Esophagus squamous epithelium (tissue), 5 donors: ENCODE data around the gene UBR3. TPM values are rescaled to one million over a fixed set of nuclear protein-coding genes. Genes with fewer than 3 reads are reported as not detected.

ENCODE experiments used
- DNase-seq: peaks from one replicate; lab custom pipeline; 2025; lab: John Stamatoyannopoulos, UW
- H3K27ac ChIP-seq, 4 donors: fragments of 200-600 bp; sonication (generic); one replicate each; pipeline ENCODE4 v1.5.1; 2016 to 2019; ENCODE audit warnings: mild to moderate bottlenecking in 1 of 4
- H3K27me3 ChIP-seq, 4 donors: fragments of 200-600 bp; sonication (generic); 1 replicate in 3 of 4; 2 replicates in 1 of 4; pipeline versions ENCODE4 v1.5.1 to v1.6.0; 2017 to 2021; ENCODE audit warnings: antibody characterized with exemption in 1 of 4
- H3K36me3 ChIP-seq, 3 donors: fragments of 200-600 bp; sonication (generic); one replicate each; pipeline ENCODE4 v1.5.1; 2016 to 2019
- H3K4me1 ChIP-seq, 3 donors: fragments of 200-600 bp; sonication (generic); one replicate each; pipeline ENCODE4 v1.5.1; 2017 to 2019
- H3K4me3 ChIP-seq, 4 donors: fragments of 200-600 bp; sonication (generic); 1 replicate in 3 of 4; 2 replicates in 1 of 4; pipeline ENCODE4 v1.5.1; 2016 to 2019; ENCODE audit warnings: mild to moderate bottlenecking in 2 of 4, moderate library complexity in 1 of 4
- H3K9me3 ChIP-seq, 3 donors: fragments of 200-600 bp; sonication (generic); one replicate each; pipeline ENCODE4 v1.5.1; 2016 to 2019
- POLR2A ChIP-seq, 4 donors: fragments of 450-650 bp; IDR thresholded peaks; one replicate each; pipeline ENCODE4 v1.6.1; 2017; ENCODE audit warnings: antibody characterized with exemption in 4 of 4, mild to moderate bottlenecking in 4 of 4, moderate library complexity in 3 of 4
- WGBS, 2 donors: methylation state at CpG; one replicate each; pipeline ENCODE4 v1.1.5; 2018; 5-methylcytosine and 5-hydroxymethylcytosine counted together
- intact Hi-C: fragments of 100-400 bp; cut with DNase I; formaldehyde crosslinking; loops from one replicate; pipeline ENCODE4 v1.15.0; 2022
- total RNA-seq, 4 donors: library from RNA; depleted of rRNA; stranded (reverse); fragments of >200 nt; gene quantifications; one replicate each; pipeline ENCODE4 v1.1.0, GENCODE V29; 2016
- TF ChIP-seq, protein P1 (sequence below), 6 experiments: fragments of 450-650 bp in 4 of 6; fragments of 200-600 bp in 2 of 6; sonication (generic) in 2 of 6; IDR thresholded peaks; one replicate each; pipeline ENCODE4 v1.5.1; 2016 to 2019; ENCODE audit warnings: antibody characterized with exemption in 6 of 6, mild to moderate bottlenecking in 4 of 6, moderate library complexity in 4 of 6
- donor health status: DM: yes; HTN: yes; CAD: no.

Gene UBR3
- total RNA-seq, 4 donors from 2014 or later: 26.9 to 56.8 (median 43.2) TPM

DNA sequence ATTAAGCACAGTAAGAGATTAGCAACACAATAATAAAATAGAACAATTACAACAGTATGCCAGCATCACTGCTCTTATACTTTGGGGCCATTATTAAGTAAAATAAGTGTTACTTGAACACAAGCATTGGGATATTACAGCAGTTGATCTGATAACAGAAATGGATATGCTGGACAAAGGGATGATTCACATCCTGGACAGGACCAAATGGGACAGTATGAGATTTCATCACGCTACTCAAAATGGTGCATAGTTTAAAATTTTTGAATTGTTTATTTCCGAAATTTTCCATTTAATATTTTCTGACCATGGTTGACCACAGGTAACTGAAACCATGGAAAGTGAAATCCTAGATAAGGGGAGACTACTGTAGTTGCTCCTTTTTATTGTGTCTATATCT lies 138.2 kb downstream of the UBR3 start:
- Histone ChIP-seq H3K27me3 (no peaks in the 10 kb centered on the region), H3K9me3 (peaks cover 0 to 9% (median 0%) of the 10 kb centered on the region in 3 donors), H3K36me3 (peaks cover 0 to 82% (median 6%) of the 10 kb centered on the region in 3 donors), H3K4me3 (no peak overlapping the region), H3K4me1 (no peaks in the 10 kb centered on the region), H3K27ac (no peak overlapping the region)
- TF ChIP-seq, protein P1, sequence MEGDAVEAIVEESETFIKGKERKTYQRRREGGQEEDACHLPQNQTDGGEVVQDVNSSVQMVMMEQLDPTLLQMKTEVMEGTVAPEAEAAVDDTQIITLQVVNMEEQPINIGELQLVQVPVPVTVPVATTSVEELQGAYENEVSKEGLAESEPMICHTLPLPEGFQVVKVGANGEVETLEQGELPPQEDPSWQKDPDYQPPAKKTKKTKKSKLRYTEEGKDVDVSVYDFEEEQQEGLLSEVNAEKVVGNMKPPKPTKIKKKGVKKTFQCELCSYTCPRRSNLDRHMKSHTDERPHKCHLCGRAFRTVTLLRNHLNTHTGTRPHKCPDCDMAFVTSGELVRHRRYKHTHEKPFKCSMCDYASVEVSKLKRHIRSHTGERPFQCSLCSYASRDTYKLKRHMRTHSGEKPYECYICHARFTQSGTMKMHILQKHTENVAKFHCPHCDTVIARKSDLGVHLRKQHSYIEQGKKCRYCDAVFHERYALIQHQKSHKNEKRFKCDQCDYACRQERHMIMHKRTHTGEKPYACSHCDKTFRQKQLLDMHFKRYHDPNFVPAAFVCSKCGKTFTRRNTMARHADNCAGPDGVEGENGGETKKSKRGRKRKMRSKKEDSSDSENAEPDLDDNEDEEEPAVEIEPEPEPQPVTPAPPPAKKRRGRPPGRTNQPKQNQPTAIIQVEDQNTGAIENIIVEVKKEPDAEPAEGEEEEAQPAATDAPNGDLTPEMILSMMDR (IDR thresholded peaks at IDR 0.05): no peak
- no peak for TF ChIP-seq POLR2A (IDR thresholded peaks at IDR 0.05)
- 81 to 89% methylated on average over 2 of the region's 2 CpGs for WGBS, 2 donors
- DNase-seq: no peak
- intact Hi-C loops: no loop called here

DNA sequence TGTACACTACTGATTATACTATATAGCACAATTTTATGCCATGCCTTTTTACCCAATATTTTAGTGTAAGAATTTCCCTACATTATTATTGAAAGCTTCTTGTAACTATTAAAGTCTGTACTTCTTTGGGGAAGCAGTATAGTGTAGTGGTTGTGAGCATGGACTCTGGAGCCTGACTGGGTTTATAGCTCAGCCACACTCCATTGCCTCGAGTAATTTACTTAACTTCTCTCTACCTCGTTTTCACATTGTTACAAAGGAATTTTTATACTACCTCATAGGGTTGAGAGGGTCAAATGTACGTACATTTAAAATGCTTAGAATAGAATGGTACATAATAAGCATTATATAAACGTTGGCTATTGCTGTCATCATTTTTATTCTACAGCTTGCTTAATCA lies 139.2 kb downstream of the UBR3 start:
- 70 to 75% methylated on average over 4 of the region's 4 CpGs for WGBS, 2 donors
- intact Hi-C loops: no loop called here
- H3K27me3 ChIP-seq: no peaks in the 10 kb centered on the region
- no peak overlapping the region for H3K4me3 ChIP-seq
- no peak overlapping the region for H3K27ac ChIP-seq
- H3K9me3 ChIP-seq: peaks cover 0 to 9% (median 0%) of the 10 kb centered on the region in 3 donors
- no peak for TF ChIP-seq POLR2A (IDR thresholded peaks at IDR 0.05)
- TF ChIP-seq, protein P1 (IDR thresholded peaks at IDR 0.05): no peak
- DNase-seq: no peak
- no peaks in the 10 kb centered on the region for H3K4me1 ChIP-seq
- peaks cover 0 to 73% (median 6%) of the 10 kb centered on the region in 3 donors for H3K36me3 ChIP-seq

DNA sequence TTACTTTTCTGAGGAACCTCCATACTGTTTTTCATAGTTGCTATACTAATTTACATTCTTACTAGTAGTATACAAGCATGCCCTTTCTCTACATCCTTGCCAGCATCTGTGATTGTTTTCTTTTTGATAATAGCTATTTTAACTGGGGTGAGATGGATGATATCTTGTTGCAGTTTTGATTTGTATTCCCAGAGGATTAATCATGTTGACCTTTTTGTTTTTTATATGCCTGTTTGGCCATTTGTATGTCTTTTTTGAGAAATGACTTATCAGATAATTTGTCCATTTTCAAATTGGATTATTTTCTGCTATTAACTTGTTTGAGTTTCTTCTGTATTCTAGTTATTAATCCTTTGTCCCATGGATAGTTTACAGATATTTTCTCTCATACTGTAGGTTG lies 141.5 kb downstream of the UBR3 start:
- H3K36me3 ChIP-seq: peaks cover 0 to 53% (median 6%) of the 10 kb centered on the region in 3 donors
- peaks cover 0 to 9% (median 0%) of the 10 kb centered on the region in 3 donors for H3K9me3 ChIP-seq
- H3K4me1 ChIP-seq: no peaks in the 10 kb centered on the region

DNA sequence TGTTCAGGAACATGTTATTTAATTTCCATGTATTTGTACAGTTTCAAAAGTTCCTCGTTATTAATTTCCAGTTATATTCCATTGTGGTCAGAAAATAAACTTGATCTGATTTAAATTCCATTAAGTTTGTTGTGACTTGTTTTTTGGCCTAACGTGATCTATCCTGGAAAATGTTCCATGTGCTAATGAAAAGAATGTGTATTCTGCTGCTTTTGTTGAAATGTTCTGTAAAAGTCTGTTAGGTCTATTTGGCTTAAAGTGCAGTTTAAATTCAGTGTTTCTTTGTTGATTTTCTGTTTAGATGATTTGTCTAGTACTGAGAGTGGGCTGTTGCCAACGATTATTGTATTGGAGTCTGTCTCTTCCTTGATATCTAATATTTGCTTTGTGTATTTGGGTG lies 148.0 kb downstream of the UBR3 start:
- no peak overlapping the region for H3K4me3 ChIP-seq
- H3K4me1 ChIP-seq: no peaks in the 10 kb centered on the region
- 61 to 66% methylated on average over 3 of the region's 3 CpGs for WGBS, 2 donors
- intact Hi-C loops: no loop called here
- no peak overlapping the region for H3K27ac ChIP-seq
- no peak for DNase-seq
- H3K9me3 ChIP-seq: peaks cover 0 to 21% (median 7%) of the 10 kb centered on the region in 3 donors
- peaks cover 0 to 41% (median 0%) of the 10 kb centered on the region in 3 donors for H3K36me3 ChIP-seq
- TF ChIP-seq, protein P1 (IDR thresholded peaks at IDR 0.05): no peak
- TF ChIP-seq POLR2A (IDR thresholded peaks at IDR 0.05): no peak
- no peaks in the 10 kb centered on the region for H3K27me3 ChIP-seq

More for the DNA sequence above, 141.5 kb downstream of the UBR3 start:
- DNase-seq: no peak
- no peak overlapping the region for H3K4me3 ChIP-seq
- intact Hi-C loops: no loop called here
- no peaks in the 10 kb centered on the region for H3K27me3 ChIP-seq
- no peak for TF ChIP-seq POLR2A (IDR thresholded peaks at IDR 0.05)
- TF ChIP-seq, protein P1 (IDR thresholded peaks at IDR 0.05): no peak
- no peak overlapping the region for H3K27ac ChIP-seq

DNA sequence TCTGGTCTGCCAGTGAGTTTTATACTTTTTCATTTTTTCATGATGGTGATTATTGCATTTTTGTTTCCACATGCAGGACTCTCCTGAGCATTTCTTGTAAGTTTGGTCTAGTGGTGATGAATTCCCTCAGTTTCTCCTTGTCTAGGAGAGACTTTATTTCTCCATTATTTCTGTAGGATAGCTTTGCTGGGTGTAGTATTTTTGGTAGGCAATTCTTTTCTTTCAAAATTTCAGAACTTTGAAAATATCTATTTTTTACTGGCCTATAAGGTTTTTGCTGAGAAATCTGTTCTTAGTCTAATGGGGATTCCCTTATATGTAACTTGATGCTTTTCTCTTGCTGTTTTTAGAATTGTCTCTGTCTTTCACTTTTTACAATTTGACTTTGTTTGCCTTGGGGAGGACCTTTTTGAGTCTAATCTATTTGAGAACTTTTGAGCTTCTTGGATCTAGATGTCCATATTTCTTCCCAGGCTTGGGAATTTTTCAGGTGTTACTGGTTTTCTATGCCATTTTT lies 149.1 kb downstream of the UBR3 start:
- H3K36me3 ChIP-seq: peaks cover 0 to 41% (median 0%) of the 10 kb centered on the region in 3 donors
- DNase-seq: no peak
- no peaks in the 10 kb centered on the region for H3K27me3 ChIP-seq
- intact Hi-C loops: no loop called here
- H3K27ac ChIP-seq: no peak overlapping the region
- H3K9me3 ChIP-seq: peaks cover 0 to 21% (median 7%) of the 10 kb centered on the region in 3 donors
- TF ChIP-seq, protein P1 (IDR thresholded peaks at IDR 0.05): no peak
- no peak for TF ChIP-seq POLR2A (IDR thresholded peaks at IDR 0.05)
- H3K4me3 ChIP-seq: no peak overlapping the region
- H3K4me1 ChIP-seq: no peaks in the 10 kb centered on the region
